ENCODE results near the gene SDHB. TPM values are rescaled to one million over a fixed set of nuclear protein-coding genes. Genes with fewer than 3 reads are reported as not detected.
A peak's percentile ranks its signal among the peaks of the same experiment; 100 is the strongest.

SDHB gene
- total RNA-seq, 1 experiment from 2014 or later, result 238 TPM

DNA sequence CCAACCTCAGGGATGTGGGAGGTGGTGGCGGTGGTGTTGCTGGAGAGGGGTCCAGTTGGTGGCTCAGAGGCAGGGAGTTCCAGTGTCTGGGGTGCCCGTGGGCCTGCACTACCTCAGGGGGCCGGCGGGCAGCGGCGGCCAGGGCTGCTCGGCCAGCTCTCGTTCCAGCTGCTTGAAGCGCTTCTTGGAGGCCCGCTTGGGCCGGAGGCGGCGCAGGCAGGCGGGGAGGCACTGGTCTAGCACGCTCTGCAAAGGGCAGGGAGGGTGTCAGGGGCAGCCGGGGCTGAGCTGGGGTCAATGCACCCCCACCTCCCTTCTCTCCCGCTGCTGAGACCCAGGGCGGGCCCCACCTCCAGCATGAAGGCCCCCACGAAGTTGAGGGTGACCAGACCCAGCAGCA lies 67.7 kb downstream of the SDHB start:
- Histone ChIP-seq H3K4me3 (ENCODE audit: insufficient read depth, low read depth, low read length) (no peak overlapping the region), H3K36me3 (replicated peaks; ENCODE audit: control insufficient read depth, insufficient read depth, low read length) (peaks cover 2% of the 10 kb centered on the region), H3K27me3 (ENCODE audit: control insufficient read depth, insufficient read depth, low read length) (no peaks in the 10 kb centered on the region)
- DNase-seq, result no peak

DNA sequence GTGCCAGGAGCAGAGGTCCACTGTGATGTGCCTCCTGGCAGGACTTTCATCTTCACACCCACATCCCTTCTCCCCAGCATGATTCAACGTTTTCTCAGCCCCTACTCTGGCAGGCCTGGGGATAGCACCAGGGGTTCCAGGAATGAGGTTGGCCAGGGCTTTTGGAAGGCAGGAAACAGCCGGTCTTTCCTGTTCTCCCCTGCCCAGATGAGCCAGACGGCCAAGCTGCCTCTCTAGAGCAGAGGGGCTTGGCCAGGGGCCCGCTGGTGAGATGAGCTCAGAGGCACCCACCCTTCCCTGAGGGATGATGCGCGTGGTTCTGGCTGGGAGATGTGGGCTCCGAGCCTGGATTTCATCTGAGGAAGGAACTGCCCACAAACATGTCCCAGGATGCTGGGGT lies 69.1 kb downstream of the SDHB start:
- Histone ChIP-seq H3K4me3 (ENCODE audit: insufficient read depth, low read depth, low read length) (no peak overlapping the region), H3K36me3 (replicated peaks; ENCODE audit: control insufficient read depth, insufficient read depth, low read length) (peaks cover 2% of the 10 kb centered on the region), H3K27me3 (ENCODE audit: control insufficient read depth, insufficient read depth, low read length) (no peaks in the 10 kb centered on the region)
- DNase-seq, result peak; percentile 64

DNA sequence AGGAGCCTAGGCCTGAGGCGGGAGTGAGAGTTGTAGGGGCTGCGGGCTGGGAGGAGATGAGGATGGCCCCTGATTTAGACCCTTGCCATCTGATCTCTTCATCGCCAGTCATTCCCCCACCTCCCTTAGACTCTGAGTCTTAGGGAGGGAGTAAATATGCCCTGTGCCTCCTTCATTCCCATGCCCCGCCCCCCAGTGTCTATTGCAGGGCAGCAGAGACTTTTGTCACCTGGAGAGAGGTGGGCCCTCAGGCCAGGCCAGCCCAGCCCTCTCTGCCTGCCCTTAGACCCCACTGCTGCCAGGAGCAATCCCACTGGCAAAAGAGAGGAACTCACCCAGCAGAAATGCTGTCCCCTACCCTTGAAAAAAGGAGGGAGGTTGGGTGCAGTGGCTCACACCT lies 70.2 kb downstream of the SDHB start:
- Histone ChIP-seq H3K36me3 (replicated peaks; ENCODE audit: control insufficient read depth, insufficient read depth, low read length) (peaks cover 2% of the 10 kb centered on the region; the same call in 1 of the 2 replicates), H3K4me3 (ENCODE audit: insufficient read depth, low read depth, low read length) (no peak overlapping the region), H3K27me3 (ENCODE audit: control insufficient read depth, insufficient read depth, low read length) (no peaks in the 10 kb centered on the region)
- peak; percentile 58 for DNase-seq

DNA sequence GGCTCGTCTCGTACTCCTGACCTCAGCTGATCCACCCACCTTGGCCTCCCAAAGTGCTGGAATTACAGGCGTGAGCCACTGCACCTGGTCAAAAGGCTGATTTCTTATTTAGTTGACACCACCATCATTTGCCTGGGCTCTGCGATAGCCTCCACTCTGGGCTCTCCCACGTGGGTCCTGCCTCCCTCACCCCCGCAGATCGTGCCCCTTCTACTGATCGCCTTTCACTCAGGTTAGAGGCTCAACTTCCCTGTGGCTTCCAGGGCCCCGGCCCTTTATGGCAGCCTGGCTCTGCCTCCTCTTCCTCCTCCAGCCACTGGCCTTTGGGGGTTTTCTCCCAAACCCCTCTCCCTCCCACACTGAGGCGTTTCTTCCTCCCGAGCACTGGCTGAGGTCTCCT lies 70.9 kb downstream of the SDHB start:
- Histone ChIP-seq H3K4me3 (ENCODE audit: insufficient read depth, low read depth, low read length) (no peak overlapping the region), H3K36me3 (replicated peaks; ENCODE audit: control insufficient read depth, insufficient read depth, low read length) (peaks cover 2% of the 10 kb centered on the region; the same call in 1 of the 2 replicates), H3K27me3 (ENCODE audit: control insufficient read depth, insufficient read depth, low read length) (no peaks in the 10 kb centered on the region)
- peak; percentile 41 for DNase-seq

DNA sequence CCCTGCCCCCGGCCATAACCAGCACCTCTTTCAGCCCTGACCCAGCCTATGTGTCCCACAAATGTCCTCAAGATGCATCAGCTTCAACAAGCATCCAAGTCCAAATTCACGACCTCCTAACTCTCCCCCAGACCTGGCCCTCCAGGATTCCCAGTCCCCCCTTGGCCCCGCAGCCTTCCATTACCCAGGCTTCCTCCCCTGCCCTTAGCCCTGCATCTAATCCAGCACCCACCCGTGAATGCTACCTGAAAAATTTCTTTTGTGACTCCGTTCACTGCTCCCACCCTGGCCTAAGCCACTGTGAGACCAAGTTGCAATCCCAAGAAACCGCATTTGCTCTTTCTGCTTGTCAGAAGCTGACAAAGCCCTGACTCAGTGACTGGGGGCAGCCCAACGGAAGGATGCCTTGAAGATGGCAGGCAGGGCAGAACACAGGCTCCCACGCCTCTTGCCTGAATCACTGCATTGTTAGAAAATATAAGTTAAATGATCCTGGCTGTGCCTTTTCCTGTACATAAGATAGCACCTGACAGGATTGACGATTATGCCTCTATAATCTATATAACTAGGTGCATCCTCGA lies 72.5 kb downstream of the SDHB start:
- peaks cover 2% of the 10 kb centered on the region; the same call in 1 of the 2 replicates for H3K36me3 ChIP-seq (replicated peaks; ENCODE audit: control insufficient read depth, insufficient read depth, low read length)
- H3K27me3 ChIP-seq (ENCODE audit: control insufficient read depth, insufficient read depth, low read length), result no peaks in the 10 kb centered on the region
- no peak overlapping the region for H3K4me3 ChIP-seq (ENCODE audit: insufficient read depth, low read depth, low read length)
- DNase-seq, result peak; percentile 47

DNA sequence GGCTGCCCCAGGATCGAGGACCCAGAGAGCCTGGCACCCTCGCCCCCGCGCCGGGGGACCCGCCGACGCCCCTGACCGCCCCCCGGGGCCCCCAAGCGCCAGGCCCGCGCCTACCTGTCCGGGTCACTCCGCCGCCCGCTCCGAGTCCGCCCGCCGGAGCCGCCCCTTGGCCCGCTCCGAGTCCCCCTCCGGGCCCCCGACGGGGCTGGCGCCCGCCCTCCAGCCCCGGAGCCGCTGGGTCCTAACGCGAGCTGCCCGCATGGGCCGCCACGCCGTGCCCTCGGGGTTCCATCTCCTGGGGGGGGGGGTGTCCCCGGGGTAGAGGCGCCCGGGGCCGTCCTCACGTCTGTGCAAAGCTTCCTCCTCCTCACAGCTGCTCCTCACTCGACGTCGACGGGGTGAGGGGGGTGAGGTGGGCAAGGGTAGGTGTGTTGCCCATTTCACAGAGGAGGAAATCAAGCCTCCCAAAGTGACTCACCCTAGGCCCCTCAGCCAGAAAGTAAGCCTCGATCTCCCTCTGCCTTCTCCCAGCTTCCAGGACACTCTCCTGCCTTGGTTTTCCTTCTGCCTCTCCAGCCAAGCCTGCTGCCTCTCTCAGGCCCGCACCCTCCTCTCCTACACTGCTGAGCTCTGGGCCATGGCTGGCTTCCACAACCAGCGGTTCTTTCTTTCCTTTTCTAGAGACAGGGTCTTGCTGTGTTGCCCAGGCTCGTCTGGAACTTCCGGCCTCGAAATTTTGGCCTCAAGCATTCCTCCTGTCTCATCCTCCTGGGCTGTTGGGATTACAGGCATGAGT lies 73.2 kb downstream of the SDHB start, which contains the start of gene MFAP2:
TSS of gene MFAP2 (minus strand) at position 148 of the 796 bp plus-strand sequence. CDS start 2,347 bp downstream, outside the sequence.
- H3K36me3 ChIP-seq (replicated peaks; ENCODE audit: control insufficient read depth, insufficient read depth, low read length), result no peaks in the 10 kb centered on the region; the same call in none of the 2 replicates
- peak within 1 kb of the TSS; percentile 75 for H3K4me3 ChIP-seq (ENCODE audit: insufficient read depth, low read depth, low read length)
- DNase-seq, result peak; percentile 98
- H3K27me3 ChIP-seq (ENCODE audit: control insufficient read depth, insufficient read depth, low read length), result no peaks in the 10 kb centered on the region

DNA sequence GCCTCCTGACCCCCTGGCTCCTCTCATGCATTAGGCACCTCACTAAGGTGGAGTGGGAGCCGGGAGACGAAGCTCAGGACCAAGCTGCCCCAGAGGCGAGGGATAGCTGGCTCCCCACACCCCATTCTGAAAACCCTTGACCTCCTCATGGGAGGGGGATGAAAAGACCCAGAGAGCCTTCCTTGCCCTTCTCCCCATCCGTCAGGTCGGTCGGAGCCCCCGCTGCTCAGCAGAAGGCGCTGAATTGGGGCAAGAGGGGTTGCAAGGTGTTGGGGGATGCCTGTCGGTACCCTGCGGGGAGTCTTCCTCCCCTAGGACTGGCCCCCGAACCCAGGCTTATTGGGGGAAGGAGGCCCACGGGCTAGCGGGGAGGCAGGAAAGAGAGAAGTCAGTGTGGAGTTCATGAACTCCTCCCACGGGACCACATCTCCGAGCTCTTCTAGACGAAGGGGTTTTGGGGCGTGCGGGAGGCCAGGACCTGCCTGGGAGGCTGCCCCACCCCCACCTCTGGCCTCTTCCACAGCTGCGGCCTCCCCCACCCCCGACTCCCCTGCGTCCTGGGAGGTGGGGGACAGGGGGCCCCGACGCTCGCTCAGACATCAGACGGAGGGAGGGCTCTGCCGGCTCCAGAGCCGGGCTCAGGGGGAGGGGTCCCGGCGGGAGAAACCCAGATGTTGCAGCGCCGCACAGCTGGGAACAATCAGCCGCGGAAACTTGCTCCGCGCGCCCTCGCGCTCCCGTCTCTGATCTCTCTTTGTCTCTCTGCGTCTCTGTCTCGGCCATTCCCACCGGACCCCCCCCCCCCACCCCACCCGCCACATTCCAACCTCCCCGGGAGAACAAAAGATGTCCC lies 74.1 kb downstream of the SDHB start:
- no peaks in the 10 kb centered on the region for H3K27me3 ChIP-seq (ENCODE audit: control insufficient read depth, insufficient read depth, low read length)
- no peaks in the 10 kb centered on the region; the same call in none of the 2 replicates for H3K36me3 ChIP-seq (replicated peaks; ENCODE audit: control insufficient read depth, insufficient read depth, low read length)
- DNase-seq, result peak; percentile 93
- peak overlapping the region; percentile 75 for H3K4me3 ChIP-seq (ENCODE audit: insufficient read depth, low read depth, low read length)

DNA sequence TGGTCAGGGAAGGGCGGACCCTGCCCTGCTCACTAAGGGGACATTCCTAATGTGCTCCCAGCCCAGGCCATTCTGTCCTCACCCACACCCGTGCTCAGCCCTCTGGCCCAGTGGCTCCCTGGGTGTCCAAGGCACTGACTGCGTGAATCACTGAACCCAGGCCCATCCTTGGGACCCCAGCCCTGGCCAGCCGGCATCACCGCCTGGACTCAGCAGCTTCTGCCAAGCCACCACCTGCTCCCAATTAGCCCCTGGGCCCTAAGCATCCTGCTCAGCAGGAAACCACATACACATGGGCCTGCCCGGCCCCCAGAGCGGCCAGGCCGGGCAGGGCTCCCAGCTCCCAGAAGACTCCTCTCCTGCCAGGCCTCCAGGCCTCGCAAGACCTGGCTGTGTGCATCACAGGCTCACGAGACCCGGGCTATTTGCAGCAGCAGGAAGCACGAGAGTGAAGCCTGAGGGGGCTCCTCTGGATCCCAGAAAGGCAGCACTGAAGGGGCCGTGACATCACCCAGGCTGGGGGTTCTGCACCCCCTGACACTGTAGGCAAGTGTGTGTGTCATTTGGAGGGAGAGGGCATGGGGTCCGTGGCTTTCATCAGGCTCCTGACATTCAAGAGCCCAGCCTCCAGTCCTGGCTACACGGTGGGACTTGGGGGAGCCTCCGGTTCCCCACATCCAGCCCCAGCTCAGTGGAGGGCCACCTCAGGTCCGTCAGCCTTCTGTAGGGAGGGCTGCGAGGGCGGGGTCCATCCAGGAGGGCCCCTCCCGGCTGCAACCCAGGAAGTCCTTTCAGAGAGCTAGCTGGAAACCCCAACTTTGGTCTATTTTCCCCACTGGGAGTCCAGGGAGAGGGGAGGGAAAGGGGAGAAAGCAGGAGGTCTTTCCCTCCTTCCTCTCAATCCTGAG lies 75.0 kb downstream of the SDHB start:
- H3K27me3 ChIP-seq (ENCODE audit: control insufficient read depth, insufficient read depth, low read length), result no peaks in the 10 kb centered on the region
- no peaks in the 10 kb centered on the region; the same call in none of the 2 replicates for H3K36me3 ChIP-seq (replicated peaks; ENCODE audit: control insufficient read depth, insufficient read depth, low read length)
- peak overlapping the region; percentile 75 for H3K4me3 ChIP-seq (ENCODE audit: insufficient read depth, low read depth, low read length)
- peak; percentile 78 for DNase-seq

DNA sequence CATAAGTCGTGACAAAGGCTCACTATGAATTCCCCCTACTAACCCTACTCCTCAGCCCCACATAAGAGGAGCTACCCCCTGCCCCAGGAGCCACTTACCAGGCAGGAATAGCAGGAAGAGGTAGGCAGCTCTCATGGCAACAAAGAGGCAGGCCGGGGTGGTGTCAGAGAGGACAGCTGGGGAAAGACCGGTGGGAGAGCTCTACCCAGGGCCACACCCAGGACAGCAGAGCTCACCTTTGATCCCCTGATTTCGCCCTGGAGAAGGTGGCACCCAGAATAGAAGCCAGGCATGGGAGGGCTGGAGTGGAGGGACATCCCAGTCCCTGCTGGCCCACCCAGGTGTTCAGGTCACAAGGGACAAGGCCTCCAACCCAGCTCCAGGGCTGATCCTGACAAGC lies 75.7 kb downstream of the SDHB start:
- H3K27me3 ChIP-seq (ENCODE audit: control insufficient read depth, insufficient read depth, low read length), result no peaks in the 10 kb centered on the region
- peaks cover under 1% of the 10 kb centered on the region for H3K36me3 ChIP-seq (replicated peaks; ENCODE audit: control insufficient read depth, insufficient read depth, low read length)
- DNase-seq, result peak; percentile 41
- H3K4me3 ChIP-seq (ENCODE audit: insufficient read depth, low read depth, low read length), result no peak overlapping the region

DNA sequence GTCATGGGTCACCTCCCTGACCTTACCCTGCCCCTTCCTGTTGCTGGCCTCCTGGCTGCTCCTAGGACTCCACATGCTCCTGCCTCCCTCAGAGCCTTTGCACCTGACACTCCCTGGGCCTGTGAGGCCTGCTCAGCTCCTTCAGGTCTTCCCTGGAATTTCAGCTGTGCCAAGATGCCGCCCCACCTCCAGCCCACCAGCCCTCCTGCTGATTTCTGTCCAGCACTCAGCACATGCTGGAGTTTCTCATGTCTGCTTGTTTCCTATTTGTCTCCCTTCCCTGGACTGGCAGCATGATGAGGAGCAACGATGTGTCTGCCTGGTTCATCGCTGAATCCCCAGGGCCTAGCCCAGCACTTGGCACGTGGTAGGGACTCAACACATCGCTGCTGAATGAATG lies 76.5 kb downstream of the SDHB start:
- peak; percentile 61 for DNase-seq
- no peak overlapping the region for H3K4me3 ChIP-seq (ENCODE audit: insufficient read depth, low read depth, low read length)
- no peaks in the 10 kb centered on the region for H3K27me3 ChIP-seq (ENCODE audit: control insufficient read depth, insufficient read depth, low read length)
- peaks cover 2% of the 10 kb centered on the region for H3K36me3 ChIP-seq (replicated peaks; ENCODE audit: control insufficient read depth, insufficient read depth, low read length)

DNA sequence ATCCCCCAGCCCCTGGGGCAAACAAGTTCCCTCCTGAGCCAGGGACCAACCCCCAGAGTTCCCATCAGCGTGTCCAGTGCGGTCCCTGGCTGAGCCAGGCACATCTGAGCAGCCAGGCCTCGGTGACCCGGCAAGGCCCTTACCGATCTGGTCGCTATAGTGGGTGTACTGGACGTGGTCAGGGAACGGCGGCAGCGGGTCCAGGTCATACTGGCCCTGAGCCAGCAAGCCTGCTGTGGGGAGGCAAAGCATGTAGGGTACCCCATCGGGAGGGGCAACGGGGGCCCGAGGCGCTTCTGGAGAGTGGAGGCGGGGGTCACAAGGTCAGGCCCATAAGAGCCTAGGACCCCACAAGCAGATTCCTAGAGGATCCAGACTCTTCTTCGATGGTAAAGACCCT lies 76.9 kb downstream of the SDHB start:
- H3K4me3 ChIP-seq (ENCODE audit: insufficient read depth, low read depth, low read length), result no peak overlapping the region
- DNase-seq, result no peak

DNA sequence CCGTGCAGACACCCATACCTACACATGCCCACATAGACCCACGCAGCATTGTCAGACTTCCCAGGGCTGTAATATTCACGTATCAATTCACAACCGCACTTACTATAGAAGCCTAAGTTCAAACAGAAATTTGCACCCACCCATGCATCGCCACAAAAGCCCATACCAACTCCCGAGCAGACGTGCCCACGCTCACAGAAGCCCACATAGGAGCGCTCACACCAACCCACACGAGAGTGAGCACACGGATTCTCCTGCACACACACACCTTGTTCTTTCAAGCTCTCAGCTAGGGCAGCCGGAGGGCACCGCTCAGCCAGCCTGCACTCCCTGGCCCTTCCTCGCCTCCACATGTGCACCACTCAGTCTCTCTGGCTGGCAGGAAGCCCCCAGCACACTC lies 78.0 kb downstream of the SDHB start:
- Histone ChIP-seq H3K36me3 (replicated peaks; ENCODE audit: control insufficient read depth, insufficient read depth, low read length) (peaks cover 2% of the 10 kb centered on the region), H3K4me3 (ENCODE audit: insufficient read depth, low read depth, low read length) (no peak overlapping the region), H3K27me3 (ENCODE audit: control insufficient read depth, insufficient read depth, low read length) (no peaks in the 10 kb centered on the region)
- DNase-seq, result no peak

More for the DNA sequence above, 76.9 kb downstream of the SDHB start:
- Histone ChIP-seq H3K36me3 (replicated peaks; ENCODE audit: control insufficient read depth, insufficient read depth, low read length) (peaks cover 2% of the 10 kb centered on the region), H3K27me3 (ENCODE audit: control insufficient read depth, insufficient read depth, low read length) (no peaks in the 10 kb centered on the region)

DNA sequence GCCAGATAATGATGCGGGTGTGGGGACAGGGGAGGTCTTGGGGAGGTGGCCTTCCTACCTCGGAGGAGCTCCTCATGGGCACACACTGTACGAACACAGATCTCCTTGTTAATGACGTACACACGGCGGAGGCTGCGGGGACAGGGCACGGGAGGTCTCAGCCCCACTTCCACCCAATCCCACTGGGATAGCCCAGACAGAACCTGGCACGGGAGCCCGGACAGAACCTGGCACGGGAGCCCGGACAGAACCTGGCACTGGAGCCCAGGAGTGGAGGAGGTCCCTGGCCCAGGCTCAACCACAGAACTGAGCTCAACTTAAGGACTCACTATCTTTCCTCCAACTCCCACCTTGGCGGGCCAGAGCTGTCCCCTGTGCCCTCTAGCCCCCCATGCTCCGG lies 78.6 kb downstream of the SDHB start:
- H3K4me3 ChIP-seq (ENCODE audit: insufficient read depth, low read depth, low read length), result no peak overlapping the region
- DNase-seq, result no peak

DNA sequence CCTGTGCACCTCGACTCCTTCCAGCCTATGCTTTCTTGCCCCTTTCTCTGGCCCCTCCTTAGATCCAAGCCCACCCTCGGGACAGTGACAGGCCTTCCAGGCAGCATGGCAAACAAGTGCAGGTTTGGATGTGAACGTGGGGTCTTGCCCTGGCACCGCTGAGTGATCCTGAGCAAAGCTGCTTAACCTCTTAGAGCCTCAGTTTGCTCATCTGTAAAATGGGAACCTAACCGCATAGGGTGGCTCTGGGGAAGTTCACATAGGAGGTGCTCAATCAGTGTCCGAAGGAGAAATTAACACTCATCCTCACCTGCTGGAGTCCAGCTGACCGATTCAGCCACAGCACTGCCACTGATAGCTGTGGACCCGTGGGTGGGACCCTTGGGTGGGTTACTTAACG lies 80.6 kb downstream of the SDHB start:
- Histone ChIP-seq H3K27me3 (ENCODE audit: control insufficient read depth, insufficient read depth, low read length) (no peaks in the 10 kb centered on the region), H3K36me3 (replicated peaks; ENCODE audit: control insufficient read depth, insufficient read depth, low read length) (peaks cover 4% of the 10 kb centered on the region), H3K4me3 (ENCODE audit: insufficient read depth, low read depth, low read length) (no peak overlapping the region)
- no peak for DNase-seq

More for the DNA sequence above, 78.6 kb downstream of the SDHB start:
- H3K27me3 ChIP-seq (ENCODE audit: control insufficient read depth, insufficient read depth, low read length), result no peaks in the 10 kb centered on the region
- peaks cover 2% of the 10 kb centered on the region for H3K36me3 ChIP-seq (replicated peaks; ENCODE audit: control insufficient read depth, insufficient read depth, low read length)
